ENCODE data around the gene FZD10. TPM values are rescaled to one million over a fixed set of nuclear protein-coding genes. Genes with fewer than 3 reads are reported as not detected.

Gene FZD10
- total and polyA plus RNA-seq, 2 of the 8 experiments (the other 6 are each of a cell fraction or from before 2014, with no cell fraction given), result 0.11 to 0.60 TPM

- no peak overlapping the region for H3K4me2 ChIP-seq (ENCODE audit: insufficient read depth in 1 of 2, low read depth in 2 of 2, low read length in 2 of 2)
These were observed 40.9 kb upstream of the FZD10 start for GRCh38 chr12:130121226-130122000.

More at GRCh38 chr12:130121226-130122000, 40.9 kb upstream of the FZD10 start:
- ChIA-PET POLR2A (ENCODE audit: partially characterized antibody) (no interaction called here), CTCF (ENCODE audit: partially characterized antibody) (interaction anchor here (1.2 kb wide), 1 partner anchor 57 kb away, joined by 3 read pairs; no protein-coding TSS in a partner anchor)
- H3K27me3 ChIP-seq (replicated peaks in 1 of 4; ENCODE audit: control insufficient read depth in 3 of 4, extremely low read depth in 1 of 4, insufficient read depth in 3 of 4, low read length in 3 of 4), result peaks cover 0 to 5% (median 2%) of the 10 kb centered on the region in 4 experiments; a peak in 1 of 7 replicates
- TF ChIP-seq CTCF (IDR thresholded peaks at IDR 0.05; ENCODE audit: control extremely low read depth in 1 of 3, insufficient read depth in 1 of 3, low read depth in 1 of 3, low read length in 3 of 3) (no peak), NANOG (IDR thresholded peaks at IDR 0.05; ENCODE audit: insufficient read depth, low read depth, low read length, poor library complexity, severe bottlenecking) (no peak), CEBPB (IDR thresholded peaks at IDR 0.05; ENCODE audit: low read depth, low read length) (no peak), MAX (IDR thresholded peaks at IDR 0.05) (no peak)
- no peak overlapping the region for H3K56ac ChIP-seq (replicated peaks; ENCODE audit: insufficient read length, low read depth, low read length)
- H3K23ac ChIP-seq (ENCODE audit: insufficient read length), result no peak overlapping the region
- FAIRE-seq, result no peak
- no peaks in the 10 kb centered on the region for H3K79me1 ChIP-seq (ENCODE audit: low read depth, low read length)
- no peak overlapping the region for H2BK20ac ChIP-seq (ENCODE audit: low read length)
- no peak overlapping the region for H2AK5ac ChIP-seq (ENCODE audit: low read depth, low read length)
- H2BK15ac ChIP-seq (ENCODE audit: low read length), result no peak overlapping the region
- H4K8ac ChIP-seq (ENCODE audit: extremely low read depth, insufficient read depth, low read length), result no peak overlapping the region
- no peaks in the 10 kb centered on the region for H3K9me3 ChIP-seq (ENCODE audit: insufficient read depth in 2 of 2, low read depth in 1 of 2, low read length in 1 of 2)
- H3K9ac ChIP-seq (replicated peaks in 1 of 4; ENCODE audit: extremely low read depth in 1 of 4, low read depth in 3 of 4, low read length in 3 of 4), result no peak overlapping the region
- H3K27ac ChIP-seq (ENCODE audit: low read depth, low read length), result no peak overlapping the region
- no peak overlapping the region for H3K4ac ChIP-seq (replicated peaks; ENCODE audit: insufficient read length, low read depth, low read length)
- H4K20me1 ChIP-seq (replicated peaks in 1 of 2; ENCODE audit: control insufficient read depth in 1 of 2, insufficient read depth in 2 of 2, low read length in 2 of 2), result no peaks in the 10 kb centered on the region
- no peak overlapping the region for H3K14ac ChIP-seq (ENCODE audit: insufficient read length)
- 85% methylated on average over 11 of the region's 11 CpGs; no CpG with 5 or more reads in 1 of the 2 experiments for WGBS, 2 experiments (ENCODE audit: extremely low coverage in 1 of 2, insufficient coverage in 1 of 2, insufficient read length in 1 of 2, insufficient replicate concordance in 2 of 2, low coverage in 1 of 2, low lambda C conversion rate in 2 of 2, missing lambda C conversion rate in 1 of 2)
- DNase-seq (ENCODE audit: low read depth in 1 of 2, low spot score in 2 of 2), result no peak
- H3K4me1 ChIP-seq (replicated peaks in 1 of 4; ENCODE audit: control insufficient read depth in 3 of 4, insufficient read depth in 4 of 4, low read length in 3 of 4), result peaks cover 0 to 4% (median 0%) of the 10 kb centered on the region in 4 experiments; a peak in 2 of 7 replicates
- no peak overlapping the region for H2AFZ ChIP-seq (ENCODE audit: low read length)
- no peak overlapping the region for H2BK120ac ChIP-seq (replicated peaks; ENCODE audit: low read depth, low read length)
- no peaks in the 10 kb centered on the region for H3K36me3 ChIP-seq (ENCODE audit: control insufficient read depth in 2 of 4, insufficient read depth in 4 of 4, low read length in 3 of 4)
- H4K5ac ChIP-seq (ENCODE audit: insufficient read length, low read depth, low read length), result no peak overlapping the region
- H3K4me3 ChIP-seq (ENCODE audit: extremely low read depth in 1 of 4, insufficient read depth in 2 of 4, low read depth in 3 of 4, low read length in 4 of 4), result no peak overlapping the region
- H3K18ac ChIP-seq (ENCODE audit: extremely low read depth, low read length), result no peak overlapping the region
- no peak overlapping the region for H2BK5ac ChIP-seq (ENCODE audit: low read depth, low read length)
- no peaks in the 10 kb centered on the region for H3K79me2 ChIP-seq (ENCODE audit: control insufficient read depth in 1 of 2, insufficient read depth in 2 of 2, low read length in 2 of 2)
- no peaks in the 10 kb centered on the region for H3K23me2 ChIP-seq (ENCODE audit: low read depth, low read length)
- H4K91ac ChIP-seq (replicated peaks; ENCODE audit: insufficient read length, low read length), result no peak overlapping the region
- no peak overlapping the region for H2BK12ac ChIP-seq (ENCODE audit: low read depth, low read length)
